ENCODE results near the gene PRLH.

Gene PRLH, protein sequence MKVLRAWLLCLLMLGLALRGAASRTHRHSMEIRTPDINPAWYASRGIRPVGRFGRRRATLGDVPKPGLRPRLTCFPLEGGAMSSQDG

DNA sequence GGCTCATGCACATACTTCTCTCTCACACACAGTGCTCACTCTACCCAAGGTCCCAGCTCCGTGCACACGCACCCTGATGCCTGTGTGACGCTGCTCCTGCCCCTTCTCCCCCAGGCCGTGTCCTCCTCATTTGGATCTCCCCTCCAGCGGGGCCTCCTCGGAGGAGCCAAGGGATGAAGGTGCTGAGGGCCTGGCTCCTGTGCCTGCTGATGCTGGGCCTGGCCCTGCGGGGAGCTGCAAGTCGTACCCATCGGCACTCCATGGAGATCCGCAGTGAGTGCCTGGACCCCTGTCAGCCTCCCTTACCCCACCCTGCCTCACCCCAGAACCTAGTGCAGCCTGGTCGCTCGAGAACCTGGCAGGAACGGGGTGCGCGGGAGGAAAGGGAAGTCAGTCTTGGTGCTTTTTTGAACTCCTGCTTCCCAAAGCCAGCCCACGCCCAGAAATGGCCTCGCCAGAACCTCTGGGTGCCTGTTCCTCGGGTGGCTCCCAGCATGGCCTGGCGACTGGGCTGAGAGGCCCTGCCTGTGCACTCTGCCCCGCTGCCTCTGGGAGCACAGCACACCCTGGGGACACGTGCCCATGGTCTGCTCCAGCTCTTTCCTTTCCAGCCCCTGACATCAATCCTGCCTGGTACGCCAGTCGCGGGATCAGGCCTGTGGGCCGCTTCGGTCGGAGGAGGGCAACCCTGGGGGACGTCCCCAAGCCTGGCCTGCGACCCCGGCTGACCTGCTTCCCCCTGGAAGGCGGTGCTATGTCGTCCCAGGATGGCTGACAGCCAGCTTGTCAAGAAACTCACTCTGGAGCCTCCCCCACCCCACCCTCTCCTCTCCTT, at the start of gene PRLH:
Gene PRLH (plus strand): TSS at position 174 of the 835 bp plus-strand sequence. CDS start 0 bp downstream, at position 174.
- no peak for DNase-seq (ENCODE audit: low read depth)

DNA sequence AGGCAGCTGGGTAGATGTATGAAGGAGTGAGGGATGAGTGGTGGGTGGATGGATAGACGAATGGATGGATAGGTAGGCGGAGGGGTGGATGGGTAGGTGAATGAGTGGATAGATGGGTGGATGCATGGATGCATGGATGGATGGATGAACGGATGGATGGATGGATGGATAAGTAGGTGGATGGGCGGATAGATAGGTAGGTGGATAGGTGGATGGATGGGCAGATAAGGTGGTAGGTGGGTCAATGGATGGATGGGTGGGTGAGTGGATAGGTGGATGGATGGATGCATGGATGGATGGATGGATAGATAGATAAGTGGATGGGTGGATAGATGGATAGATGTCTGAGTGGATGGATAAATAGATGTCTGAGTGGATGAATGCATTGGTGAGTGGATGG, 49.2 kb upstream of the PRLH start:
- DNase-seq (ENCODE audit: low read depth): no peak

- no peak for DNase-seq (ENCODE audit: low read depth)
Observed at GRCh38 chr2:237517990-237518389, 48.4 kb upstream of the PRLH start.

- no peak for DNase-seq (ENCODE audit: low read depth)
Observed at GRCh38 chr2:237519506-237520245, 46.7 kb upstream of the PRLH start.

DNA sequence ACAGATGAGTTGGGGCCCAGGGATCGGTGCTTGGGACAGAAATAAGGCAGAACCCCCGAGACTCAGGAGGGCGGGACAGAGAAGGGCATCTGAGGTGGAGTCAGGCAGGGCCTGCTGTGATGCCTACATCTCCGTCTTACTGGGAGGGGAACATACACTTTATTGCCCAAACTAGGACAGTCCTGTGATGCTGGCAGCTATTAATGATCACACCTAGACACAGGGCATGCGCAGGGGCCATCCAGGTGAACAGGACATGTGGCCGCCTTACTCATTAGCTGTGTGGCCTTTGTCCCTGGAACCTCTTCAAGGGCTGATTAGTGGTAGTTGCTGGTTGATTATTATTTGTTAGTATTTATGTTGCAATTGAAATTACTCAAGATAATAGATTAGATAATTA, 46.1 kb upstream of the PRLH start:
- DNase-seq (ENCODE audit: low read depth): no peak

GRCh38 chr2:237524631-237525030, 41.7 kb upstream of the PRLH start:
- no peak for DNase-seq (ENCODE audit: low read depth)

DNA sequence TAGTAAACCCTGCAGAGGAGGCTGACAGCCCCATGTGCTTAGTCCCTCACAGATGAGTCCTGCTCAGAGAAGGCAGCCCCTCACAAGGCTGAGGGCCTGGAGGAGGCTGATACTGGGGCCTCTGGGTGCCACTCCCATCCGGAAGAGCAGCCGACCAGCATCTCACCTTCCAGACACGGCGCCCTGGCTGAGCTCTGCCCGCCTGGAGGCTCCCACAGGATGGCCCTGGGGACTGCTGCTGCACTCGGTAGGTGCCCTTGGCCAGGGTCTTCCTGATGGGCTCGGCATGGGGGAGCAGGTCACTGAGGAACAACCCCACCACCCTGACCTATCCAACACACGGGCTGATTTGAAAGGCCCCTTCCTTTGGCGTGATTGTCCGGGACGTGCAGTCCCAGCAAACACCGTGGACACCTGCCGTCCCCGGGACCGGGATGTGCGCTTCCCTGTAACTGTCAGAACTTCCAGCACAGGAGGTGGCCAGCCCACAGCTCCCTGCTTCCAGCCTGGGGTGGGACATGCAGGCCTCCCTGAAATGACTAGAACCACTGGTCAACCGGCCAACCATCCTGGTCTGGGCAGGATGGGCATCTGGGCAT, 40.7 kb upstream of the PRLH start:
- DNase-seq (ENCODE audit: low read depth): no peak

GRCh38 chr2:237527233-237527632, 39.1 kb upstream of the PRLH start:
- no peak for DNase-seq (ENCODE audit: low read depth)

GRCh38 chr2:237527766-237528165, 38.6 kb upstream of the PRLH start:
- DNase-seq (ENCODE audit: low read depth): no peak

GRCh38 chr2:237529452-237530402, 36.6 kb upstream of the PRLH start:
- no peak for DNase-seq (ENCODE audit: low read depth)

DNA sequence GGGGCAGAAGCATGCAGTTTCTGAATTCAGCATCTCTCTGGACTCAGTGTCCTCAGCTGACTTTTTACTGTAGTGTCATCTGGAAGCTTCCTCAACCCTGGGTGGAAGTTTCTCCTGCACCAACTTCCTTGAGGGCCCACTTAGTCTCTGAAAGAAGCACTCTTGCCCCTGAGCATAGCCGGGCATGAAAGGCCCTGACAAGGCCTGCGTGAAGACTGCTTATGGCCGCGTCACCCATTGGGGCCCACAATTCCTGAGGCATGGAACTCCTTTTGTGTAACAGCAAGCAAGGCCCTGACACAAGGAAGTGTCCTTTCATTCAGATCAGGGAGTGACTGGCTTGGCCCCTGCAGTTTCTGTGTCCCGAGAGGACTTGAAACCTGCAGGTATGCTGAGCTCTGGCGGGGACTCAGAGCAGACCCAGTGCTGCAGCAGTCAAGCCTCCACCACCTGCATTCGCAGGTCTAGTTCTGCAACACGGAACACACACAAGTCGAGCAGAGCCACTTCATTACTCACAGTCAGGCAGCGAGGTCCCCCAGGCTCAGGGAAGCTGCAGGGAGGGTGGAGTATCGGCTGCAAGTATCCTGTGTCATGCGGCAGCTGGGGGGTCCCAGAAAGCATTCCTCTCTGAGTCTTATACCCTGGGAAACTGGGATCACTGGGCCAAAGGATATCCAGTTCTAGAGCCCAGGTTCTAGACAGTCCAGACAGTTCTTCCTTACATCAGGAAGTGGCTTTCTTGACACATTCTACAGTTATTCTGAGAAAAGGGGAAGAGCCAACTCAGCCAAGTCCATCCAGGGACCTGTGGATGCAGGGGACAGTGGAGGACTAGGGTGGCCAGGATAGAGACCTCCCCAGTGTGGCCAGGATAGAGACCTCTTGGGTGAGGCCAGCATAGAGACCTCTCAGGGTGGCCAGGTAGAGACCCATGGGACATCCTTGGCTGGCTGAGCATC, 35.6 kb upstream of the PRLH start:
- DNase-seq (ENCODE audit: low read depth): no peak

GRCh38 chr2:237532160-237532559, 34.2 kb upstream of the PRLH start:
- DNase-seq (ENCODE audit: low read depth): no peak

DNA sequence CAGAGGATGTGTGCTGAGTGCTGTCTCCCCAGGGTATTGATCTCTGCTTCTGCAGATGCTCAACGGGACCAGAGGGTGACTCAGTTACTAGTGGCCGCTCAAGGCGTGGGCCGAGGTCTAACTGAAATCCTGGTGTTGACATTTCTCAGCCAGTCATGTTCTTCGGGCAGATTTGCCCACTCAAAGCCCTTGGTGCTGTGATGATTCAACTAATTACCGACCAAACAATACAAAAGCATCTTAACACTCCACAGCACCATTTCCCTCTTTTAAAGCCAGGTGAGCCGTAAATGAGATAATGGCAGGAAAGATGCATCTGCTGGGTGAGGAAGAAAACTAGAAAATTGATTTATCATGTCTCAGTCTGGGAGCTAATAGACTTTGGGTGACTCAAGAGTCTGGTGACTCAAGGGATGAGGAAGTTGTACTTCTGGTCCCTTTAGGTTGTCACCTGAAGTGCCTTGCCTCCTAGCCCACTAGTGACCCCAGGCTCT, 32.7 kb upstream of the PRLH start:
- DNase-seq (ENCODE audit: low read depth): no peak

DNA sequence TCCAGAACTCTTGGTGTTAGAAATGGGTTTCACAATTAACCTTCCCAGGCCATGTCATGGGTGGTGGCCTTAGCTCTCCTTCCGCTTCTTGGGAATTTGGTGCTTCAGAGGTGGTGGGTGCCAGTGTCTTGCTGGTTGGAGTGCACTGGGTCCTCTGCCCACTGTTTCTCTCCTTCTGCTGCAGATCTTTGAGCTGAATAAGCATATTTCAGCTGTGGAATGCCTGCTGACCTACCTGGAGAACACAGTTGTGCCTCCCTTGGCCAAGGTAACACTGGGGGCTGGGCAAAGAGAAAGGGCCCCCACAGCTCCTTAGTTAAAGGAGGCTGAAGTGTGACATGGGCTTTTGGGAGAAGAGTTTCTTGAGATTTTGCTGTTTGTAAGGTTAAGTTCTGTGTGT, 32.0 kb upstream of the PRLH start:
- no peak for DNase-seq (ENCODE audit: low read depth)

DNA sequence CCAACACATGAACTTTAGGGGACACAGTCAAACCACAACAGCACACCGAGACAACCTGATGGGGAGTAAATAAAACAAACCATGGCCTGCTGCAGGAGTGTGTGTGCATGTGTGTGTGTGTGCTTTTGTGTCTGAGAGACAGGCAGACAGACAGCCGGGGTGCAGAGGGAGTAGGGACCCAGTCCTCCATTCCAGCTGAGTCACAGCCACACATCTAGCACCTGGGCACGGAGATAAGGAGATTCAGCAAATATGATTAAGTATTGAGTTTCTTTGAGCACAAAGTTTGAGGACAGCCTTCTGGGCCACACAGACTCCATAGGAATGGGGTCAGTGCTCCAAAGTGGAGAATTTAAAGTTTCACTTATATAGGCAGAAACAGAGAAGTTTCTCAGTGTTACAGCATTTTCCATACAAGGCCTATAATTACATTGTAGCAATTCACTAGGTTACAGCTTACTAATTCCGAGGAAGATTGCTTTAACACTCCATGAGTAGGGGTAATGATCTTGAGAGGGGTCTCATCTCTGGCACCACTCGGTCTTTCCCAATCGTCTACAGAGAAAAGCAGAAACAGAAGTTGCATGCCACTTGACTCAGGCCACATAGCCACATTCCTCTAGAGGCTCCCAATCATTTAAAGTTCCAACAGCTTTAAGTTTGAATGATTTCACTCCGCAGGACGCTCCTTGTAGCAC, 30.8 kb upstream of the PRLH start:
- no peak for DNase-seq (ENCODE audit: low read depth)

DNA sequence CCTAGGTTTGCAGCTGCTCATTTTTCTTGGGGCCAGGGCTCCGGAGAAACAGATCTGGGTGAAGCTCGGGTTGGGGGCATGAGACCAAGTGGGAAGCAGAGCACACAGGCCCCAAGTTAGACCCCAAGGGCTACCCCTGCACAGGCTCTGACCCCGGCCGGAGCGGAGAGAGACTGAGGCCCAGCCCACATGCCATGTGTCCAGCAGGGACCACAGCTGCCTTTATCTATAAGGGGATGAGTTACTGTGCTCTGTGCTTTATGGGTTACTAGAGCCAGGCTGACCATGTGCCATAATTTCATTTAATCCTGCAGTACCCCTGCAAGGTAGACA, 30.3 kb upstream of the PRLH start:
- DNase-seq (ENCODE audit: low read depth): no peak

- DNase-seq (ENCODE audit: low read depth): no peak
Observed at GRCh38 chr2:237536617-237537016, 29.8 kb upstream of the PRLH start.

DNA sequence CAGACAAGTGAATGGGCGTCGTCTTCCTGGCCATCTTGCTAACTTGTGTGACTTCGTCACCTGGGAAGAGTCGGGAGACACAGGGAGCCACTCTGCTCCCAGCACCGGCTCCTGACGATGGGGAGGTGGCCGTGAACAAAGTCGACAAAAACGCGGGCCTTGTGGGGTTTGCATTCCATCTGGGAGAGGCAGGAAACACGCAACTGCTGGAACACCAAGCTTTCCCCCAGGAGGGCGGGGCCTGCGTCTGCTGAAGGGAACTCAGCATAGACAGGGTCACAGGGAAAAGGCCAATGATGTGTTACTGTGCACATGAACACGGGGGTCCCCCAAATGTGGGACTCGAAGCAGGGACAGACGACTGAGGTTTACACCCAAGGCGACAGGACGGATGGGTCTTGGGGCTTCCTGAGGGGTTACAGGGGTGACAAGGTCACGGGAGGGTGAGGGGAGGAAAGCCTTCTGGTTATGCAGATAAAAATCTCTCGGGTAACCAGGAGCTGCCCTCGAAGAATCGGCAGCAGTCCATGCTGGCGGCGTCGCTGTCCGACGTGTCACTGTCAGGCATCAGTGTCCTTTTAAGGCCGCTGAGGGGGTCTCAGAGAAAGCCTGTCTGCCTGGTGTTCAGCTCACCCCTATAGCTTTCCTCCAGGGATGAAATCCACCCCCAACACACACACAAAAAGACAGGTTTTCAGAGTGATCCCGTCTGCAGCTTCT, 28.2 kb upstream of the PRLH start:
- no peak for DNase-seq (ENCODE audit: low read depth)

DNA sequence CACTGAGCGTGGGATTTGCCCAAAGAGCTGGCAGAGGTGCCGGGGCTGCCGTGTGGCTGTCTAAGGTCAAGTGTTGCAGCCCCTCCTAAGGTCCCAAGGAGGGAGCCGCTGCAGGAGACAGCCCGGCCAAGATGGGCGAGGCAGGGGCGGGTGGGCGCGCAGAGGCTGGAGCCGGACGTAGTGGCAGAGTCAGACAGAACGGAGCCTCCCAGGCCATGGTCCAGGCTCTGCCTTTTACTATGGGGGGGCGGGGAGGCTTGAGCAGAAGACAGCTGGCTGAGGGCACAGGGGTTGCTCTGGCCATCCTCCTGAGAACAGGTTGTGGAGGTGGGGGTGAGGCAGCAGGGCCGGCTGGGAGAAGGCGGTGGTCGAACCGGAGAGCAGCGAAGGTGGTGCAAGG, 27.5 kb upstream of the PRLH start:
- DNase-seq (ENCODE audit: low read depth): no peak

Data from activated gamma-delta T cell treated with anti-CD3 and anti-CD28 coated beads, Interleukin-2, amount 50 U/mL, for 16 hours (primary cell).